Hepatic stellate cell (primary cell): ENCODE measurements around the gene HBA1.
"Not testable (repeated sequence)": the region's sequence is repeated elsewhere in the genome, so short reads cannot be mapped to it uniquely, and the experiment has no call there.

Experiments used
- DNase-seq: peaks from one replicate; pipeline ENCODE4 v3.0.0; 2011; ENCODE audit warnings: low spot score

HBA1 gene

DNA sequence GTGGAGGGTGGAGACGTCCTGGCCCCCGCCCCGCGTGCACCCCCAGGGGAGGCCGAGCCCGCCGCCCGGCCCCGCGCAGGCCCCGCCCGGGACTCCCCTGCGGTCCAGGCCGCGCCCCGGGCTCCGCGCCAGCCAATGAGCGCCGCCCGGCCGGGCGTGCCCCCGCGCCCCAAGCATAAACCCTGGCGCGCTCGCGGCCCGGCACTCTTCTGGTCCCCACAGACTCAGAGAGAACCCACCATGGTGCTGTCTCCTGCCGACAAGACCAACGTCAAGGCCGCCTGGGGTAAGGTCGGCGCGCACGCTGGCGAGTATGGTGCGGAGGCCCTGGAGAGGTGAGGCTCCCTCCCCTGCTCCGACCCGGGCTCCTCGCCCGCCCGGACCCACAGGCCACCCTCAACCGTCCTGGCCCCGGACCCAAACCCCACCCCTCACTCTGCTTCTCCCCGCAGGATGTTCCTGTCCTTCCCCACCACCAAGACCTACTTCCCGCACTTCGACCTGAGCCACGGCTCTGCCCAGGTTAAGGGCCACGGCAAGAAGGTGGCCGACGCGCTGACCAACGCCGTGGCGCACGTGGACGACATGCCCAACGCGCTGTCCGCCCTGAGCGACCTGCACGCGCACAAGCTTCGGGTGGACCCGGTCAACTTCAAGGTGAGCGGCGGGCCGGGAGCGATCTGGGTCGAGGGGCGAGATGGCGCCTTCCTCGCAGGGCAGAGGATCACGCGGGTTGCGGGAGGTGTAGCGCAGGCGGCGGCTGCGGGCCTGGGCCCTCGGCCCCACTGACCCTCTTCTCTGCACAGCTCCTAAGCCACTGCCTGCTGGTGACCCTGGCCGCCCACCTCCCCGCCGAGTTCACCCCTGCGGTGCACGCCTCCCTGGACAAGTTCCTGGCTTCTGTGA is at the start of gene HBA1:
HBA1 (plus strand) TSS at position 204 of the 906 bp plus-strand sequence; CDS start at position 241, 37 bp downstream.
- not testable (repeated sequence) for DNase-seq

DNA sequence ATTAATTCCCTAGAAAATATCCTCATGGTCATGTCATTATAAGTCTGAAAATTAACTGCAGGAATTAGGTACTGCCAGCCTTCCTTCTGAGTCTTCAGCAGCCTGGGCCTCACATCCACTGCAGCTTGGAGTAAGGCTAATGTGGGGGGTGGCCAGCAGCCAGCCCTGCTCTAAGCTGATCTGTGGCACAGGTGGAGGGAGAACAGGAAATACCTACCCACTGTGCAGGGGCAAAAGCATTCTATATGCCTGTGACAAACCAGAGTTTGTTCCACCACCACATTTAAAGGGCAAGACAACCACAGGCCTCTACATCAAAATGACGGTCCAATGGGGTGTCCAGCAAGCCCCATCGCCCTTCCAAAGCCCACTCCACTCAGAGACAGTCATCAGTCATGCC is 47.4 kb upstream of the HBA1 start:
- DNase-seq, result no peak

DNA sequence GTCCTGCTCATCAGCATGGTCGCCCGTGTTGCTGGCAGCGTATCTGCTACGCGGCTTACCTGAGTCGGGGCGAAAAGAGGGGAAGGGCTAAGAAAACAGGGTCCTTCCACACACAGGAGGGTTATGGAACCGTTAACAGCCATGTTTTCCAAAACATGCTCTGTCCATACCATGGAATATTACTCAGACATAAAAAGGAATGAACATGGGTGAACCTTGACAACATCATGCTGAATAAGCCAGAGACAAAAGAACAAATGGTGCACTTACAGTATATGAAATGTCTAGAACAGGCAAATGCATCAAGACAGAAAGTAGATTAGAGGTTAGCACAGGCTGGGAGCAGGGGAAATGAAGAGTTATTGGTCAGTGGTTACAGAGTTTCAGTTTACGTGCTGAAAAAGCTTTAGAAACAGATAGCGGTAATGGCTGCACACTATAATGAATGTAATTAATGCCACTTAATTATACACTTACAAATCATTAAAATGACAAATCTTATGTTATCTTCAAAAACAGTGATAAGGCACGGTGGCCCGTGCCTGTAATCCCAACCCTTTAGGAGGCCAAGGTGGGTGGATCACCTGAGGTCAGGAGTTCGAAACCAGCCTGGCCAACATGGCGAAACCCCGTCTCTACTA is 45.8 kb upstream of the HBA1 start:
- no peak for DNase-seq

DNA sequence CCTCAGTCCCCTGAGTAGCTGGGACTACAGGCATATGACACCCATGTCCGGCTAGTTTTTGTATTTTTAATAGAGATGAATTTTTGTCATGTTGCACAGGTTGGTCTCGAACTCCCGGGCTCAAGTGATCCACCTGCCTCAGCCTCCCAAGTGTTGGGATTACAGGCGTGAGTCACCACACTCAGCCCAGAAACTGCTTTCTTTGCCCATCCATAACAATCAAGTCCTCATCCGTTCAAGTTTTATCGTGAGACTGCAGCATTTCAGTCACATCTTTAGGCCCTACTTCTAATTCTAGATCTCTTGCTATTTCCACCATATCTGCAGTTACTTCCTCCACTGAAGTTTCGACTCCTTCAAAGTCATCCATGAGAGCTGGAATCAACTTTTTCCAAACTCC is 44.4 kb upstream of the HBA1 start:
- no peak for DNase-seq

DNA sequence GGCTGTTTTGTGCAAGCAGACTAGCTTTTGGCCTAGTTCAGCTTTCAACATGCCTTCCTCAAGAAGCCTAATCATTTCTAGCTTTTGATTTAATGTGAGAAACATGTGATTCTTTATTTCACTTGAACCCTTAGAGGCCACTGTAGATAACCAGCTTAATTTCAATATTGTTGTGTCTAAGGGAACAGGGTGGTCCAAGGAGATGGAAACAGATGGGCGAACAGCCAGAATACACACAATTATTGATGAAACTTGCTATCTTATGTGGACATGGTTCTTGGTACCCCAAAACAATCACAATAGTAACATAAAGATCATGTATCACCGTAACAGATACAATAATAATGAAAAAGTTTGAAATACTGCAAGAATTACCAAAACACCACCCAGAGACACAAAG is 42.8 kb upstream of the HBA1 start:
- DNase-seq, result no peak

DNA sequence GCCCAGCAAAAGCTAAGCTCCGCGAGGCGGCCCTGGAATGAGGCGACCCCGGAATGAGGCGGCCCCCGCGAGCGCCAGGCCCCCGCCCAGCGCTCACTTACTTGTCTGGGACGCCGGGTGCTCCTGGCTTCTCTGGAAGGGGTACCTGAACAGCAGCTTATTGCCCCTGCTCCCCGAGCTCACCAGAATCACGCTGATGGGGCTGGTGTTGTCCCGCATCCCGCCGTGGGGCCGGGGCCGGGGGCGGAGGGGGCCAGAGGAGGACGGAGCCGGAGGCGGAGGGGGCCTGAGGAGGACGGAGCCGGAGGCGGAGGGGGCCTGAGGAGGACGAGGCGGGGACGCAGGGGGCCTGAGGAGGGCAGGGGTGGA is 38.4 kb upstream of the HBA1 start:
- DNase-seq, result peak; percentile 48

DNA sequence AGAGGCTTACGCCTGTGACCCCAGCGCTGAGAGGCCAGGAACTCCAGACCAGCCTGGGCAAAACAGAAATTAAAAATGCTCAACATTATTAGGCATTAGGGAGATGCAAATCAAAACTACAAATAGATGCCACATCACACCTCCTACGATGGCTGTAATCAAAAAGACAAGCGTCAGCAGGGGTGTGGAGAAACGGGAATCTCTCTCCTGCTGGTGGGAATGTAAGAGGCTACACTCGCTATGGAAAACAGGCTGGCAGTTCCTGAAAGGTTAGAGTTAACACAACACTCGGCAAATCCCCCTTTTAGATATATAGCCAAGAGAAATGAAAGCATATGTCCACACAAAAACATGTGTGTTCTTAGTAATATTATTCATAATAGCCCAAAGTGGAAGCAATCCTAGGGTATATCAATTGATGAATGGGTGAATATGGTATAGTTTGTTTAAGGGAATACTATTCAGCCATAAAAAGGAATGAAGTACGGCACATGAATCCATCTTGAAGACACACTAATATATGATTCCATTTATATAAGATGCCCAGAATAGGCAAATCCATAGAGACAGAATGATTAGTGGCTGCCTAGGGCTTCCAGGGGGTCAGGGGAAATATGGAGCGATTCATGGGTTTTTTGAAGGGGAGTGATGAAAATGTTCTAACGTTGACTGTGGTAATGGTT is 36.2 kb upstream of the HBA1 start:
- DNase-seq, result no peak

DNA sequence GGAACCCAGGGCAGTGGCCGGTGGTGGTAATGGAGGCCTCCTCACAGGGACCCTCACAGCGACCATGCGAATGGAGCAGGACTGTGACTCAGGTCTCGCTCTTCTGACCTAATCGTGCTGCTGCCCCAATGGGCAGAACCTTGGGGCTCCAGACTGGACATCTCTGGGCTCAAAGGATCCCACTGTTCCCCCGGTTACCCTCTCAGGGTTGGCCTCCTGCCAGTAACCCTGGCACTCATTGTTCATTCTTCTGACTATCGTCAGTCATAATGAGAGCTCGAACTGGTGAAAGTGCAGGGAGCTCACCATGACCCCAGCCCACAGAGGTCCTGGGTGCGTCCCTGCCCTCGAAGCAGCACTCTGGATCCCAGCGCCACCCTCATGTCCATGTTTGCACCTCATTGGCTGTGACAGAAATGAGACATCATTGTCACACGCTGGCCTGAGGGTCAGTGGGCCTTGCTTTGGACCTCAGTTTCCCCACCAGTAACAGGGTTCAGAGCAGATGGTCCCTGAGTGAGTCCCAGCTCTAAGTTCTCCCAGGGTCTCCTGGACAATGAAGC is 34.0 kb upstream of the HBA1 start:
- no peak for DNase-seq

DNA sequence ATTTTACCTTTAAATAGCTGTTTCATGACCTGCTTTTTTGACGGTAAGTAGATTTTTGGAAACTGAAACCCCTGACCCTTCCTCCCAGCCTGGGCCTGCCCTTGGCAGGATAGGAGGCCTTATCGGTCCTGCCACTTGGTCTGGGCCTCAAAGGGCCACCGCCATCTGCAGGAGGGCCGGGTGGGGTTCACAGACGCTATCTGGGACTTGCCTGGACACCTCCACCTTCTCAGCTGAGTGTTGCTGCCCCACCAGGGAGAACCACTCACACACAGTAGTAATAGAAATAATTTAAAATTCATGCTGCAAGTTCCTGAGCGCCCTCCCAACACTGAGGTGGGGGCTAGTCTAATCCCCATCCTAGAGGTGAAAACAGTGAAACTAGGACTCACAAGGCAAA is 33.4 kb upstream of the HBA1 start:
- DNase-seq, result no peak

DNA sequence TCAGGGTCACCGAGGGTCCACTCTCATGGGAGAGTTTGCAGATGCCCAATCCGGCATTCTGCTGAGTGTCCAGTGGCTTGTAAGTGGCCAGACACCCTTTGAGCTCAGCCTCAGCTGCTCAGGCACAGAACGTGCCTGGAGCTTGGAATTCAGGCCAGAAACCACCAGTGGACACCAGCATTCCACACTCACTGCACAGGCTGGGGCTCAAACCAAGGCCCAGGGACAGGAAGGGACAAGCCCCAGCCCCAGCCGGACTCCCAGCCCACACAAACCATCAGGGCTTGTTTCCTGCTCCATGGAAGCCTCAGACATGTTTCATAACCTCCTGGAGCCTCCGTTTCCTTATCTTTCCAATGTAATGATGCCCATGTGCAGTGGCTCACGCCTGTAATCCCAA is 33.0 kb upstream of the HBA1 start:
- peak; percentile 45 for DNase-seq

DNA sequence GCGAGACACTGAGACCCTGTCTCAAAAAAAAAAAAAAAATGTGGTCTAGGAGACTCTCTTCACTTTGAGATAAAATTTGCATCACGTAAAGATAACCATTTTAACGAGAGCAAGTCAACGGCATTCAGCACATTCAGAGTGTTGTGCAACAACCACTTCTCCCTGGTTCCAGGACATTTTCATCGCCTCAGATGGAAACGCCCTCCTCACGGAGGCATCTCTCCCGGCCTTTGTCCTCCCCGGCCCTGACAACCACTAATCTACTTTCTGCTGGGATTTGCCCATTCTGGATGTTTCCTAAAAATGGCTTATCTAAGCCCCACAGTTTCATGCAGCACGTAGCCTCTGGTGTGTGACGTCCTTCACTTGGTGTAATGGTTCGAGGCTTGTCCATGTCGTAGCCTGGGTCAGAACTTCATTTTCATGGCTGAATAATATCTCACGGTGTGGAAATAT is 31.7 kb upstream of the HBA1 start:
- DNase-seq, result no peak

DNA sequence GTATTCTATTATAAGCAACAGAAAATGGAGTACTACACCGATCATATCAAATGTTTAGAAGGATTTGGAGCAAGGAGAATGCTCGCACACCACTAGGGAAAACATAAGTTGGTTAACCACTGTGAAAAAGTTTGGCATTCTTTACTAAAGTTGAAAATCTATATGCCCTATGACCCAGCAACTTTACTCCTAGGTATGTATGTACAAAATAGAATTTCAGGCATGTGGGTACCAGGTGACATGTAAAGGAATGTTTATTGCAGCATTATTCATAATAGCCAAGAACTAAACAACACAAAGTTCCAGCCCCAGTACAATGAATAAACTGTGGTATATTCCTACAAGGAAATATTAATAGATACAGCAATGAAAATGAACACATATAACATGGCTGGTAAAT is 29.8 kb upstream of the HBA1 start:
- no peak for DNase-seq

DNA sequence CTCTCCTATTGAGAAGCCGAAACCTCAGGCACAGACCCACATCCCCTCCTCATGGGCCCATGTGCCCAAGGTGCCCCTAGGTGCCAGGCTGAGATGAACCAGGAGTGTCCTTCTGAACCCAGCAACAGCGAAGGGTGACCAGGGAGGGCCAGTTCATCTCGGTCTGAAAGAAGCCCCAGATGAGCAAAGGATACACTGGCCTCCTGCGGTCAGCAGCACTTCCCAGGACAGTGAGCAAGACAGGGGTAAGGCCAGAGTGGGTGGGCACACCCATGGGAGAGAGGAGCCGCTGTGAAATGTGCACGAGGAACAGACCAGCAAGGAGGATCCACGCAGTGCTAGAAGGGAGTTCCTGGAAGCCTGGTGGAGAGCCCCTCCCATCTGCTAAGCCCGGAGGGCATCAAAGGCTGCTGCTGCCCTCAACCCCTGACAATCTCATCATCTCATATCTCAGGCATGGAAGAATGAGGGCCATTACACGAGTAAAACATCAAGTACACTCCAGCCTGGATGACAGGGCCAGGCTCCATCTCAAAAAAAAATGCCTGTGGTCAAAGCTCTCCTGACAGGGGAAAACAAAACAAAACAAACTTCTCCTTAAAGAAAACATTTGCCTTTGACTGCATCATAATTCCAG is 27.3 kb upstream of the HBA1 start:
- peak; percentile 69 for DNase-seq

DNA sequence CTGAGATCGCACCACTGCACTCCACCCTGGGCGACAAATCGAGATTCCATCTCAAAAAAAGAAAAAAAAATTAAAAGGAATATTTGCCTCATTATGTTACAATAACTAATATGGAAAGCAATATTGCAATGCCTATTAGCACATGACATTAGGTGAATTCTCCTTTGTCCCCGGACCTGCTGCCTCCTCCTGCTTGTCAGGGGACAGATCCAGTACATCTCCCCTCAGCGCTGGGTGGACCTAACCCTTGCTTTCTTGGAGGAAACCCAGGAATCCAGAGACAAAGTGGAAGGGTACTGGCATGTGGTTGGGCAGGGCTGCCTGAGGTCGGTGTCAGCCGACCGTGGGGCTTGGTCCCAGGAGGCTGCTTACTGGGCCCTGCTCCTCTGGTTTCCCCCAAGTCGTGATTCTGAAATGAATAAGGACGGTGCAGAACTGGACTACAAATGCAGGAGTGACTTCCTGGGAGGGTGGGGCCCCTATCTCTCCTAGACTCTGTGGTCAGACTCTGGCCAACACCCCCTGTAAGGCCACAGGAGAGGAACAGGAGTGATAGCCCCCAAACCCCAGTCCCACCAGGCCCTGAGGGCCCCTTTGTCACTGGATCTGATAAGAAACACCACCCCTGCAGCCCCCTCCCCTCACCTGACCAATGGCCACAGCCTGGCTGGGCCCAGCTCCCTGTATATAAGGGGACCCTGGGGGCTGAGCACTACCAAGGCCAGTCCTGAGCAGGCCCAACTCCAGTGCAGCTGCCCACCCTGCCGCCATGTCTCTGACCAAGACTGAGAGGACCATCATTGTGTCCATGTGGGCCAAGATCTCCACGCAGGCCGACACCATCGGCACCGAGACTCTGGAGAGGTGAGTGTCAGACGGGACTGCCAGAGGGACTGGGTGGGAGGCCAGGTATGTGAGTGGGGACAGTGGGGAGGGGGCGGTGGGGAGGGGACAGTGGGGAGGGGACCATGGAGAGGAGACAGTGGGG is 24.0 kb upstream of the HBA1 start, which contains the start of gene HBZ:
HBZ (plus strand) TSS at position 504 of the 988 bp plus-strand sequence; CDS start at position 770, 266 bp downstream.
- no peak for DNase-seq

DNA sequence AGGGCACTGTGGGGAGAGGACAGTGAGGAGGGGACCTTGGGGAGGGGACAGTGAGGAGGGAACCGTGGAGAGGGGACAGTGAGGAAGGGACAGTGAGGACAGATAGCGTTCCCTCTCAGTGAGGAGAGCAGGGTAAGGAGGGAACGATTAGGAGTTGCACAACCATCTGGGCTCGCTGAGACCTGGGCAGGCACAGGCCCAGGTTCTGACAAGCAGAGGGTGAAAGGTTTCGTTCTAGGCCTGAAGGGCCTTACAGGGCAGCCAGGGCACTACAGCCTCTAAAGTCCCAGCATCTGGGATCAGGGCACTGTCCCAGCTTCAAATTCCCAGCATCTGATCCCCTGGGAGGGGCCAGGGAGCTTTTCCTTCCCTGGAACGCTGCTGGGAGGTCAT is 23.4 kb upstream of the HBA1 start:
- not testable (repeated sequence) for DNase-seq

DNA sequence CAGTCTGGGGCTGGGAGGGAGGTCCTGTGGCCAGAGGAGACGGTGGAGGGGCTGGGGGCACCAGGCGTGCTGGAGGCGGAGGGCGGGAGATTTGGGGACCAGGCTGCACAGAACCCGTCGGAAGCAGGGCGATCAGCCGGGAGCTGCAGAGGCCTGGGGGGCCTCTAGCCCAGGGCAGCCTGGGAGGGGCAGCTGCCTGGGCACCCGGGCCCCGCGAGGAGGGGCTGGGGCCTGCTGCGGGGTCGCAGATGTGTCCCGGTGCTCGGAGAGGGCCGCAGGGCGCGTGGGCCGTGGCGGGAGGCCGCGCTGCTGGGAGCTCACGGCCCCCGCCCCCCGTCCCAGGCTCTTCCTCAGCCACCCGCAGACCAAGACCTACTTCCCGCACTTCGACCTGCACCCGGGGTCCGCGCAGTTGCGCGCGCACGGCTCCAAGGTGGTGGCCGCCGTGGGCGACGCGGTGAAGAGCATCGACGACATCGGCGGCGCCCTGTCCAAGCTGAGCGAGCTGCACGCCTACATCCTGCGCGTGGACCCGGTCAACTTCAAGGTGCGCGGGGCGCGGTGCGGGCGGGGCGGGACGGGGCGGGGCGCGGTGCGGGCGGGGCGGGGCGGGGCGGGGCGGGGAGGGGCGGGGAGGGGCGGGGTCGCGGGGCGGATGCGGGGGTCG is 22.8 kb upstream of the HBA1 start:
- not testable (repeated sequence) for DNase-seq

DNA sequence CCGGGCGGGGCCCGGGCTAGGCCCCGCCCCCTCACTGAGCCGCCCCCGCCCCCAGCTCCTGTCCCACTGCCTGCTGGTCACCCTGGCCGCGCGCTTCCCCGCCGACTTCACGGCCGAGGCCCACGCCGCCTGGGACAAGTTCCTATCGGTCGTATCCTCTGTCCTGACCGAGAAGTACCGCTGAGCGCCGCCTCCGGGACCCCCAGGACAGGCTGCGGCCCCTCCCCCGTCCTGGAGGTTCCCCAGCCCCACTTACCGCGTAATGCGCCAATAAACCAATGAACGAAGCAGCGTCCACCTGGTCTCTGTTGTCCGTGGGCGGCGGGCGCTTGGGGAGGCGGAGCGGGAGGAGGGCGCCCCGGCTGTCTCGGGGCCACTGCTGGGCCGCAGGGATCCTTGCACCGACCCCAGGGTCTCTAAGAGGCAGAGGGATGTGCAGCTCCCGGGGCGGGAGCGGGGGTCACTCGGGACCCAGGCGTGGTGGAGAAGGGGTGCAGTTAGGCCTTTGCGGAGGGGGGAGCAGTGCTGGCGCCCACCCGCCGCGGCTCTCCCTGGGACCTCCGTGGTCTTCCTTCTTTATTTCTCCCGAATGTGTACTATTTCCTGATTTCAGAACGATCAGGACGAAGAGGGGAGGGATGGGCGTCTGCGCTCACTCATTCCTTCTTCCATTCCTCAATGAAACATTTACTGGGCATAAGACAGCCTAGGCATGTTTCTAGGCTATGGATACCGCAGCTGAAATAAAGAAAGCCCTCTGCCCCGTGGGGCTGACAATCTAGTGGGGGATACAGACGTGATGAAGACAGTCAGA is 22.1 kb upstream of the HBA1 start:
- no peak for DNase-seq

DNA sequence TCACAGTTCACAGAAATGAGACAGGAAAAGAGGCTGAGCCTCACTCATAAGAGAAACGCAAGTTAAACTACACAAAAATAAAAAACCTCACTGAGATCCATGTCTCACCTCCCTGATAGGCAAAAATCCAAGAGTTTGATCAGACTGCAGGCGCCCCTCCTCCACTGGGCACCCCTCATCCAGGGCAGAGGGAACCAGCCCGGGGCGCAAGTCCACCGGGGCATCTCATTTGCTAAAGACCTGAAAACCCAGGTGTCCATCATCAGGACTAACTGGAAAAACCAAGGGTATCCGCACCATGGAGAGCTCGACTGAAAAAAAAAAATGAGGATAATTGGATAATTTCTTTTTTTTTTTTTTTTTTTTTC is 21.5 kb upstream of the HBA1 start:
- DNase-seq, result no peak

DNA sequence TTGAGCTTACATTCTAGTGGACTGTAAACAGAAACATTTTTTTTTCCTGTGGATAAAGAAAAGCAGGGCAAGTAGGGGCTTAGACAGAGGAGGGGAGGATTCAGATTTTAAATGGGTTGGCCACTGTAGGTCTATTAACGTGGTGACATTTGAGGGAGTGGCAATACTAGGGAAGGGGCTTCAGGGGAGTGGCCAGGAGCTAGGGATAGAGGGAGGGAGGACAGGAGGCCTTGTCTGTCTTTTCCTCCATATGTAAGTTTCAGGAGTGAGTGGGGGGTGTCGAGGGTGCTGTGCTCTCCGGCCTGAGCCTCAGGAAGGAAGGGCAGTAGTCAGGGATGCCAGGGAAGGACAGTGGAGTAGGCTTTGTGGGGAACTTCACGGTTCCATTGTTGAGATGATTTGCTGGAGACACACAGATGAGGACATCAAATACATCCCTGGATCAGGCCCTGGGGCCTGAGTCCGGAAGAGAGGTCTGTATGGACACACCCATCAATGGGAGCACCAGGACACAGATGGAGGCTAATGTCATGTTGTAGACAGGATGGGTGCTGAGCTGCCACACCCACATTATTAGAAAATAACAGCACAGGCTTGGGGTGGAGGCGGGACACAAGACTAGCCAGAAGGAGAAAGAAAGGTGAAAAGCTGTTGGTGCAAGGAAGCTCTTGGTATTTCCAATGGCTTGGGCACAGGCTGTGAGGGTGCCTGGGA is 17.2 kb upstream of the HBA1 start:
- no peak for DNase-seq
